ENCODE measurements around the gene NDUFS2. TPM values are rescaled to one million over a fixed set of nuclear protein-coding genes. Genes with fewer than 3 reads are reported as not detected.

The NDUFS2 gene
- total RNA-seq, 3 donors from 2014 or later (not counting 1 experiment from before 2014, with no cell fraction given): 74.7 to 88.8 (median 84.7) TPM

DNA sequence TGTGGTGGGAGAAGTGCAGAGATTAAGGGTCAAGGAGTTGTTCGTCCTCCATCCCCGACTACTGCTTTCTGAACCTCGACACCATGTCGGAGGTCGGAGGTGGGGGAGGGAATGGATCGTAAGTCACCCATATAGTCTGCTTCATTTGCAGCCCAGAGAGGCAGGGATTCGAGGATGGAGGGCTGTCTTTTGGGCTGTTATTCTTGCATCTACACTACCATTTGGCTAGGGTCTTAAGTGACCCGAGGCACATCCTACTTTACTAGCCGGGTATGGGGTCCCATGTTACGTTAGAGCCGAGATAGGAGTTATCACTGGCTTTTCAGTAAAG is 42.3 kb upstream of the NDUFS2 start:
- TF ChIP-seq, protein P1, sequence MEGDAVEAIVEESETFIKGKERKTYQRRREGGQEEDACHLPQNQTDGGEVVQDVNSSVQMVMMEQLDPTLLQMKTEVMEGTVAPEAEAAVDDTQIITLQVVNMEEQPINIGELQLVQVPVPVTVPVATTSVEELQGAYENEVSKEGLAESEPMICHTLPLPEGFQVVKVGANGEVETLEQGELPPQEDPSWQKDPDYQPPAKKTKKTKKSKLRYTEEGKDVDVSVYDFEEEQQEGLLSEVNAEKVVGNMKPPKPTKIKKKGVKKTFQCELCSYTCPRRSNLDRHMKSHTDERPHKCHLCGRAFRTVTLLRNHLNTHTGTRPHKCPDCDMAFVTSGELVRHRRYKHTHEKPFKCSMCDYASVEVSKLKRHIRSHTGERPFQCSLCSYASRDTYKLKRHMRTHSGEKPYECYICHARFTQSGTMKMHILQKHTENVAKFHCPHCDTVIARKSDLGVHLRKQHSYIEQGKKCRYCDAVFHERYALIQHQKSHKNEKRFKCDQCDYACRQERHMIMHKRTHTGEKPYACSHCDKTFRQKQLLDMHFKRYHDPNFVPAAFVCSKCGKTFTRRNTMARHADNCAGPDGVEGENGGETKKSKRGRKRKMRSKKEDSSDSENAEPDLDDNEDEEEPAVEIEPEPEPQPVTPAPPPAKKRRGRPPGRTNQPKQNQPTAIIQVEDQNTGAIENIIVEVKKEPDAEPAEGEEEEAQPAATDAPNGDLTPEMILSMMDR (IDR thresholded peaks at IDR 0.05): no peak
- Mint-ChIP-seq H3K36me3 (peaks cover 12% of the 10 kb centered on the region), H3K27ac (peak overlapping the region; percentile 79 to 97), H3K27me3 (ENCODE audit: low read depth in 2 of 2) (no peaks in the 10 kb centered on the region), H3K4me3 (peak overlapping the region; percentile 91), H3K9me3 (no peaks in the 10 kb centered on the region), H3K4me1 (peaks cover 35 to 64% of the 10 kb centered on the region in 2 donors)
- H3K27ac ChIP-seq (ENCODE audit: low read length): peak overlapping the region; percentile 84
- ATAC-seq (no peak), DNase-seq (no peak)
- H3K27me3 ChIP-seq (ENCODE audit: control insufficient read depth, insufficient read depth, low read length): no peaks in the 10 kb centered on the region
- 16% methylated on average over 11 of the region's 11 CpGs for WGBS (ENCODE audit: insufficient coverage)
- no peaks in the 10 kb centered on the region for H3K9me3 ChIP-seq (ENCODE audit: control insufficient read depth, insufficient read depth, low read length)
- intact Hi-C loops (cut with micrococcal nuclease): no loop called here
- H3K4me1 ChIP-seq (ENCODE audit: control insufficient read depth, insufficient read depth, low read length): peaks cover 22% of the 10 kb centered on the region
- peak overlapping the region; percentile 86 for H3K4me3 ChIP-seq (ENCODE audit: low read length)
- H3K36me3 ChIP-seq (ENCODE audit: control insufficient read depth, insufficient read depth, low read length): peaks cover 26% of the 10 kb centered on the region

DNA sequence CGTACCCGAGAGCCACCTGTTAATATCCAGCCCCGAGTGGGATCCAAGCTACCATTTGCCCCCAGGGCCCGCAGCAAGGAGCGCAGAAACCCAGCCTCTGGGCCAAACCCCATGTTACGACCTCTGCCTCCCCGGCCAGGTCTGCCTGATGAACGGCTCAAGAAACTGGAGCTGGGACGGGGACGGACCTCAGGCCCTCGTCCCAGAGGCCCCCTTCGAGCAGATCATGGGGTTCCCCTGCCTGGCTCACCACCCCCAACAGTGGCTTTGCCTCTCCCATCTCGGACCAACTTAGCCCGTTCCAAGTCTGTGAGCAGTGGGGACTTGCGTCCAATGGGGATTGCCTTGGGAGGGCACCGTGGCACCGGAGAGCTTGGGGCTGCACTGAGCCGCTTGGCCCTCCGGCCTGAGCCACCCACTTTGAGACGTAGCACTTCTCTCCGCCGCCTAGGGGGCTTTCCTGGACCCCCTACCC is 41.5 kb upstream of the NDUFS2 start:
- Histone ChIP-seq H3K4me3 (ENCODE audit: low read length) (no peak overlapping the region), H3K27ac (ENCODE audit: low read length) (no peak overlapping the region), H3K9me3 (ENCODE audit: control insufficient read depth, insufficient read depth, low read length) (no peaks in the 10 kb centered on the region), H3K4me1 (ENCODE audit: control insufficient read depth, insufficient read depth, low read length) (peaks cover 28% of the 10 kb centered on the region), H3K36me3 (ENCODE audit: control insufficient read depth, insufficient read depth, low read length) (peaks cover 26% of the 10 kb centered on the region), H3K27me3 (ENCODE audit: control insufficient read depth, insufficient read depth, low read length) (no peaks in the 10 kb centered on the region)
- no peaks in the 10 kb centered on the region for H3K9me3 Mint-ChIP-seq
- H3K27me3 Mint-ChIP-seq (ENCODE audit: low read depth in 2 of 2): no peaks in the 10 kb centered on the region
- H3K4me3 Mint-ChIP-seq: peak overlapping the region; percentile 91
- TF ChIP-seq, protein P1 (IDR thresholded peaks at IDR 0.05): no peak
- 96% methylated on average over 22 of the region's 22 CpGs for WGBS (ENCODE audit: insufficient coverage)
- no peak for ATAC-seq
- peaks cover 12% of the 10 kb centered on the region for H3K36me3 Mint-ChIP-seq
- peak overlapping the region in 1 of 2 donors; percentile 97 for H3K27ac Mint-ChIP-seq
- peaks cover 35 to 64% of the 10 kb centered on the region in 2 donors for H3K4me1 Mint-ChIP-seq
- DNase-seq: no peak
- intact Hi-C loops (cut with micrococcal nuclease): no loop called here

DNA sequence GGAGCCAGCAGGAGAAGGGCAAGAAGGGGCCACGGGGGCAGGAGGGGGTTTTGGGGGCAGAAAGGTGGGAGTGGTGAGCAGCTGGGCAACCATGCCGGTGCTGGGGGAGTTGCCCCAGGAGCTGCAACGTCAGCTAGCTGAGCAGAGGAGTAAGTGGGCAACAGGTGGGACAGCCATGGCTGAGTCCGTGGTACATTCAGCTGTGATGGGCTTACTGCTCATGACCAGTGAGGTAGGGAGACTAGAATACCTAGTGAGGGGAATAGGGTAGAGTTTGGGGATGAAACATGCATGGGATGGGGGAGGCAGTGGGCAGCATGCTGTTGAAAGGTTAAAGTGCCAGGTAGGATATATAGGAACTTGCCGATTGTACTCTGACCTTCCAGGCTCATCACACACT is 40.5 kb upstream of the NDUFS2 start:
- DNase-seq (no peak), ATAC-seq (no peak)
- peaks cover 12% of the 10 kb centered on the region for H3K36me3 Mint-ChIP-seq
- TF ChIP-seq, protein P1 (IDR thresholded peaks at IDR 0.05): no peak
- H3K27me3 Mint-ChIP-seq (ENCODE audit: low read depth in 2 of 2): no peaks in the 10 kb centered on the region
- peaks cover 33% of the 10 kb centered on the region for H3K4me1 ChIP-seq (ENCODE audit: control insufficient read depth, insufficient read depth, low read length)
- no peaks in the 10 kb centered on the region for H3K9me3 Mint-ChIP-seq
- peaks cover 26% of the 10 kb centered on the region for H3K36me3 ChIP-seq (ENCODE audit: control insufficient read depth, insufficient read depth, low read length)
- no peak overlapping the region for H3K4me3 Mint-ChIP-seq
- peak overlapping the region in 1 of 2 donors; percentile 97 for H3K27ac Mint-ChIP-seq
- 97% methylated on average over 4 of the region's 5 CpGs for WGBS (ENCODE audit: insufficient coverage)
- intact Hi-C loops (cut with micrococcal nuclease): no loop called here
- no peaks in the 10 kb centered on the region for H3K9me3 ChIP-seq (ENCODE audit: control insufficient read depth, insufficient read depth, low read length)
- H3K27ac ChIP-seq (ENCODE audit: low read length): no peak overlapping the region
- H3K4me3 ChIP-seq (ENCODE audit: low read length): no peak overlapping the region
- no peaks in the 10 kb centered on the region for H3K27me3 ChIP-seq (ENCODE audit: control insufficient read depth, insufficient read depth, low read length)
- peaks cover 44 to 68% of the 10 kb centered on the region in 2 donors for H3K4me1 Mint-ChIP-seq

DNA sequence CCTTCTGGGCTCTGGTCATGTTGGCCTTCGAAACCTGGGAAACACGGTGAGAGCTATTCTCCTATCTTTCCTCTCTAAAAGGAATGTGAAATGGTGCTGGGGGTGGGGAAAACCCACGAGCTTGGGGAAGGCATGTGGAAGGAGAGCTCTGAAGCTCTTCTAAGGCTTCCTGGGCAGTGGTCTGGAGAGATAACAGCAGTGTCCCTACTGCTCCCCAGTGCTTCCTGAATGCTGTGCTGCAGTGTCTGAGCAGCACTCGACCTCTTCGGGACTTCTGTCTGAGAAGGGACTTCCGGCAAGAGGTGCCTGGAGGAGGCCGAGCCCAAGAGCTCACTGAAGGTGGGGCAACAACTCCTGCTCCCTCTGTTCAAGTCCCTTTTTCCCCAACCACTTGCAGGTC is 40.1 kb upstream of the NDUFS2 start:
- 93% methylated on average over 5 of the region's 7 CpGs for WGBS (ENCODE audit: insufficient coverage)
- DNase-seq (no peak), ATAC-seq (no peak)
- peaks cover 12% of the 10 kb centered on the region for H3K36me3 Mint-ChIP-seq
- TF ChIP-seq, protein P1 (IDR thresholded peaks at IDR 0.05): no peak
- H3K4me3 Mint-ChIP-seq: peak overlapping the region; percentile 40
- no peak overlapping the region for H3K27ac Mint-ChIP-seq
- H3K27me3 ChIP-seq (ENCODE audit: control insufficient read depth, insufficient read depth, low read length): no peaks in the 10 kb centered on the region
- H3K4me3 ChIP-seq (ENCODE audit: low read length): no peak overlapping the region
- peaks cover 37% of the 10 kb centered on the region for H3K4me1 ChIP-seq (ENCODE audit: control insufficient read depth, insufficient read depth, low read length)
- no peaks in the 10 kb centered on the region for H3K9me3 ChIP-seq (ENCODE audit: control insufficient read depth, insufficient read depth, low read length)
- peaks cover 24% of the 10 kb centered on the region for H3K36me3 ChIP-seq (ENCODE audit: control insufficient read depth, insufficient read depth, low read length)
- no peaks in the 10 kb centered on the region for H3K9me3 Mint-ChIP-seq
- H3K4me1 Mint-ChIP-seq: peaks cover 48 to 72% of the 10 kb centered on the region in 2 donors
- intact Hi-C loops (cut with micrococcal nuclease): no loop called here
- H3K27ac ChIP-seq (ENCODE audit: low read length): no peak overlapping the region
- no peaks in the 10 kb centered on the region for H3K27me3 Mint-ChIP-seq (ENCODE audit: low read depth in 2 of 2)
